ENCODE results near the gene NLRP6.

Gene NLRP6

DNA sequence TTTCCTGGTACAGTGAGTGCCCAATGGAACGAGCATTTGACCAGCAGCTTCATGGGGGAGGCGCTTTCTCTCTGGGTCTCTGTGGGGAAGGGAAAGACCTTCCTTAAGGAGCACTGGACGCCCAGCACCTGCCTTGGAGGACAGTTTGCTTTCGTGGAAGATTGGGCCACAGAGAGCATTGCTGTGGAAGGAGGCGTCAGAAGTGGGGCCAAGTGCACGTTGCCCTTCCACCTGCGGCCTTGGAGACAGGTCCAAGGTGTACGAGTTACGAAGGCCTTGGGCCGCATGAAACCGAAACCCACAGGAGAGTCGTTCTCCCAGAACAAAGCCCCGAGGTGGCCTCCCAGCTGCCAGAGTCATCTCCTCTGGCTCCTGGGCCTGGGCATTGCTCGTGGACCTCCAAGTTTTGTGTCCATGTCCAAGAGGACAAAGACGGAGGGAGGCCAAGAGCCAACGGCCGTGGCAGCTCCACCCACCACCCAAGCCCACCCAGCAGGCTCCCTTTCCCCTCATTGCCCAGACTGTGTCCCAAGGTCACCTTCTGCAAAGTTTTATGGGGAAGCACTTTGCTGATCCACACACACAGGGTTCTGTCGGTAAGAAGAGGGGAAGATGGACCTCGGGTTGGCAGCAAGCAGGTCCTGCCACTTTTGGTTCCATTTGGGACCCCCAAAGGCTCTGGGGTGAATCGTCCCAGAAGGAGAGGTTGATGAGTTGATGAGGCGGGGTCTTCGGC lies 5.8 kb upstream of the NLRP6 start:
- WGBS (ENCODE audit: insufficient coverage), result 98% methylated on average over 18 of the region's 22 CpGs
- no peaks in the 10 kb centered on the region for H3K27me3 ChIP-seq (replicated peaks in 2 of 5; ENCODE audit: control insufficient read depth in 4 of 5, insufficient read depth in 5 of 5, low read length in 4 of 5)
- no peak overlapping the region for H3K4me3 ChIP-seq (ENCODE audit: control insufficient read depth in 1 of 7, extremely low read depth in 1 of 7, insufficient read depth in 4 of 7, low read depth in 2 of 7, low read length in 6 of 7)
- POLR2A ChIA-PET, result no interaction called here
- H3K4me1 ChIP-seq (ENCODE audit: control extremely low read depth in 1 of 4, control insufficient read depth in 4 of 4, insufficient read depth in 4 of 4, low read length in 3 of 4), result peaks cover 9 to 40% (median 28%) of the 10 kb centered on the region in 4 experiments
- CTCF ChIA-PET, result interaction anchor here (1.2 to 1.8 kb wide), 4 partner anchors 8 to 21 kb away, joined by 3 to 5 read pairs (median 4); partner anchors contain the start of gene PGGHG
- no peak overlapping the region for H3K27ac ChIP-seq (ENCODE audit: insufficient read depth in 1 of 2, low read depth in 1 of 2, low read length in 2 of 2, poor library complexity in 1 of 2, severe bottlenecking in 2 of 2)
- DNase-seq, result no peak
- H3K36me3 ChIP-seq (ENCODE audit: control insufficient read depth in 4 of 4, insufficient read depth in 4 of 4, low read length in 3 of 4), result peaks cover 0 to 2% (median 0%) of the 10 kb centered on the region in 4 experiments
- H3K9me3 ChIP-seq (ENCODE audit: control extremely low read depth in 1 of 5, control insufficient read depth in 4 of 5, insufficient read depth in 2 of 5, low read depth in 1 of 5, low read length in 4 of 5), result peaks cover 0 to 5% (median 0%) of the 10 kb centered on the region in 5 experiments

- ChIA-PET CTCF (no interaction called here), POLR2A (no interaction called here)
- peaks cover 0 to 2% (median 0%) of the 10 kb centered on the region in 4 experiments for H3K36me3 ChIP-seq (ENCODE audit: control insufficient read depth in 4 of 4, insufficient read depth in 4 of 4, low read length in 3 of 4)
- H3K27ac ChIP-seq (ENCODE audit: insufficient read depth in 1 of 2, low read depth in 1 of 2, low read length in 2 of 2, poor library complexity in 1 of 2, severe bottlenecking in 2 of 2), result no peak overlapping the region
- 99% methylated on average over 6 of the region's 6 CpGs for WGBS (ENCODE audit: insufficient coverage)
- peaks cover 0 to under 1% (median 0%) of the 10 kb centered on the region in 5 experiments for H3K27me3 ChIP-seq (replicated peaks in 2 of 5; ENCODE audit: control insufficient read depth in 4 of 5, insufficient read depth in 5 of 5, low read length in 4 of 5)
- peaks cover 9 to 35% (median 25%) of the 10 kb centered on the region in 4 experiments for H3K4me1 ChIP-seq (ENCODE audit: control extremely low read depth in 1 of 4, control insufficient read depth in 4 of 4, insufficient read depth in 4 of 4, low read length in 3 of 4)
- no peak overlapping the region for H3K4me3 ChIP-seq (ENCODE audit: control insufficient read depth in 1 of 7, extremely low read depth in 1 of 7, insufficient read depth in 4 of 7, low read depth in 2 of 7, low read length in 6 of 7)
- DNase-seq, result no peak
- H3K9me3 ChIP-seq (ENCODE audit: control extremely low read depth in 1 of 5, control insufficient read depth in 4 of 5, insufficient read depth in 2 of 5, low read depth in 1 of 5, low read length in 4 of 5), result peaks cover 0 to 5% (median 0%) of the 10 kb centered on the region in 5 experiments
Observed at GRCh38 chr11:272931-273198, 5.3 kb upstream of the NLRP6 start.

GRCh38 chr11:276219-276618 lies 2.0 kb upstream of the NLRP6 start:
- DNase-seq, result no peak
- Histone ChIP-seq H3K27me3 (replicated peaks in 2 of 5; ENCODE audit: control insufficient read depth in 4 of 5, insufficient read depth in 5 of 5, low read length in 4 of 5) (peaks cover 0 to 34% (median 2%) of the 10 kb centered on the region in 5 experiments), H3K27ac (ENCODE audit: insufficient read depth in 1 of 2, low read depth in 1 of 2, low read length in 2 of 2, poor library complexity in 1 of 2, severe bottlenecking in 2 of 2) (no peak overlapping the region), H3K36me3 (ENCODE audit: control insufficient read depth in 4 of 4, insufficient read depth in 4 of 4, low read length in 3 of 4) (no peaks in the 10 kb centered on the region), H3K4me3 (ENCODE audit: control insufficient read depth in 1 of 7, extremely low read depth in 1 of 7, insufficient read depth in 4 of 7, low read depth in 2 of 7, low read length in 6 of 7) (no peak overlapping the region), H3K9me3 (ENCODE audit: control extremely low read depth in 1 of 5, control insufficient read depth in 4 of 5, insufficient read depth in 2 of 5, low read depth in 1 of 5, low read length in 4 of 5) (peaks cover 0 to 5% (median 0%) of the 10 kb centered on the region in 5 experiments), H3K4me1 (ENCODE audit: control extremely low read depth in 1 of 4, control insufficient read depth in 4 of 4, insufficient read depth in 4 of 4, low read length in 3 of 4) (peaks cover 5 to 33% (median 25%) of the 10 kb centered on the region in 4 experiments)
- CTCF ChIA-PET, result interaction anchor here (0.6 to 1.7 kb wide), 2 partner anchors 21 to 66 kb away, joined by 4 read pairs; no protein-coding TSS in a partner anchor
- POLR2A ChIA-PET, result no interaction called here

DNA sequence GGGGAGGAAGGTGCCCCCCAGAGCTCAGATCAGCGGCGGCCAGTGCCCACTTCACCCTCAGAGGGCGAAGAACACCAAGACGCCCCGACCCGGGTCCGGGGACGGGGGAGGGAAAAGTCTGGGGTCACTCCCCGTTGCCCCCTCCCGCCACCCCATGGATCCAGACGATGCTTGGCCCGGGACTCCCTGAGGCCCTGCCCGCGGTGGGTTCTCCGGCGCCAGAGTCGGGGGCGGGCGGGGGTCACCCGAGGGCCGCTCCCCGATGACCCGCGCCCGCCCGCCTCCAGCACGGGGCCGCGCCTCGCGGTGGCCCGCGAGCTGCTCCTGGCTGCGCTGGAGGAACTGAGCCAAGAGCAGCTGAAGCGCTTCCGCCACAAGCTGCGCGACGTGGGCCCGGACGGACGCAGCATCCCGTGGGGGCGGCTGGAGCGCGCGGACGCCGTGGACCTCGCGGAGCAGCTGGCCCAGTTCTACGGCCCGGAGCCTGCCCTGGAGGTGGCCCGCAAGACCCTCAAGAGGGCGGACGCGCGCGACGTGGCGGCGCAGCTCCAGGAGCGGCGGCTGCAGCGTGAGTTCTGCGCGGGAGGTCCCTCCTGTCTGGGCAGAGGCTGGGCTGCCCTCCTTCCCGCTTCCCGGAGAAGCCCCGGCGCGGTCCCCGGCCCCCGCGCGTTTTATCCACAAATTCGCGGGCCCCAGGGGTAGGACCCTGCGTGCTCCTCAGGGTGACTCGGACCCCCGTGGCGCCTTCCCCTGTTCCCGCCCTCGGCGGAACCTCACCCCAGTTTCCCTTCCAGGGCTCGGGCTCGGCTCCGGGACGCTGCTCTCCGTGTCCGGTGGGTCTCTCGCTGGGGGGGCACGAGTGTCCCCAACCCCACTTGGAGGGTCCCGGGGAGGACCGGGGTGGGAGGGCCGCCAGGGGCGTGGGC lies 1.1 kb downstream of the NLRP6 start:
- 10% methylated on average over 88 of the region's 97 CpGs for WGBS (ENCODE audit: insufficient coverage)
- POLR2A ChIA-PET, result no interaction called here
- Histone ChIP-seq H3K9me3 (ENCODE audit: control extremely low read depth in 1 of 5, control insufficient read depth in 4 of 5, insufficient read depth in 2 of 5, low read depth in 1 of 5, low read length in 4 of 5) (peaks cover 0 to 5% (median 0%) of the 10 kb centered on the region in 5 experiments), H3K27ac (ENCODE audit: insufficient read depth in 1 of 2, low read depth in 1 of 2, low read length in 2 of 2, poor library complexity in 1 of 2, severe bottlenecking in 2 of 2) (no peak overlapping the region), H3K27me3 (replicated peaks in 2 of 5; ENCODE audit: control insufficient read depth in 4 of 5, insufficient read depth in 5 of 5, low read length in 4 of 5) (peaks cover 0 to 61% (median 19%) of the 10 kb centered on the region in 5 experiments), H3K4me1 (ENCODE audit: control extremely low read depth in 1 of 4, control insufficient read depth in 4 of 4, insufficient read depth in 4 of 4, low read length in 3 of 4) (peaks cover 5 to 40% (median 30%) of the 10 kb centered on the region in 4 experiments), H3K4me3 (ENCODE audit: control insufficient read depth in 1 of 7, extremely low read depth in 1 of 7, insufficient read depth in 4 of 7, low read depth in 2 of 7, low read length in 6 of 7) (peak overlapping the region in 3 of 7 experiments; percentile 39 to 60 (median 51)), H3K36me3 (ENCODE audit: control insufficient read depth in 4 of 4, insufficient read depth in 4 of 4, low read length in 3 of 4) (no peaks in the 10 kb centered on the region)
- peak in 1 of 3 donors; percentile 50 for DNase-seq
- CTCF ChIA-PET, result interaction anchor here (1.6 to 2.5 kb wide), 3 partner anchors 8 to 28 kb away, joined by 4 to 10 read pairs (median 5); no protein-coding TSS in a partner anchor

DNA sequence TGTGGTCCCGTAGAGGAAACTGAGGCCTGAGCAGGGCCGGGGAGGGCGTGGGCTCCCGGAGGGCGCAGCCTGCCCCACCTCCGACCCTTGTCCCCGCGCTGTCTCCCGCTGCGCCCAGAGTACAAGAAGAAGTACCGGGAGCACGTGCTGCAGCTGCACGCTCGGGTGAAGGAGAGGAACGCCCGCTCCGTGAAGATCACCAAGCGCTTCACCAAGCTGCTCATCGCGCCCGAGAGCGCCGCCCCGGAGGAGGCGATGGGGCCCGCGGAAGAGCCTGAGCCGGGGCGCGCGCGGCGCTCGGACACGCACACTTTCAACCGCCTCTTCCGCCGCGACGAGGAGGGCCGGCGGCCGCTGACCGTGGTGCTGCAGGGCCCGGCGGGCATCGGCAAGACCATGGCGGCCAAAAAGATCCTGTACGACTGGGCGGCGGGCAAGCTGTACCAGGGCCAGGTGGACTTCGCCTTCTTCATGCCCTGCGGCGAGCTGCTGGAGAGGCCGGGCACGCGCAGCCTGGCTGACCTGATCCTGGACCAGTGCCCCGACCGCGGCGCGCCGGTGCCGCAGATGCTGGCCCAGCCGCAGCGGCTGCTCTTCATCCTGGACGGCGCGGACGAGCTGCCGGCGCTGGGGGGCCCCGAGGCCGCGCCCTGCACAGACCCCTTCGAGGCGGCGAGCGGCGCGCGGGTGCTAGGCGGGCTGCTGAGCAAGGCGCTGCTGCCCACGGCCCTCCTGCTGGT lies 1.9 kb downstream of the NLRP6 start:
- WGBS (ENCODE audit: insufficient coverage), result 5% methylated on average over 63 of the region's 85 CpGs
- Histone ChIP-seq H3K4me1 (ENCODE audit: control extremely low read depth in 1 of 4, control insufficient read depth in 4 of 4, insufficient read depth in 4 of 4, low read length in 3 of 4) (peaks cover under 1 to 40% (median 27%) of the 10 kb centered on the region in 4 experiments), H3K9me3 (ENCODE audit: control extremely low read depth in 1 of 5, control insufficient read depth in 4 of 5, insufficient read depth in 2 of 5, low read depth in 1 of 5, low read length in 4 of 5) (peaks cover 0 to 5% (median 0%) of the 10 kb centered on the region in 5 experiments), H3K36me3 (ENCODE audit: control insufficient read depth in 4 of 4, insufficient read depth in 4 of 4, low read length in 3 of 4) (no peaks in the 10 kb centered on the region), H3K27me3 (replicated peaks in 2 of 5; ENCODE audit: control insufficient read depth in 4 of 5, insufficient read depth in 5 of 5, low read length in 4 of 5) (peaks cover 0 to 61% (median 19%) of the 10 kb centered on the region in 5 experiments), H3K27ac (ENCODE audit: insufficient read depth in 1 of 2, low read depth in 1 of 2, low read length in 2 of 2, poor library complexity in 1 of 2, severe bottlenecking in 2 of 2) (no peak overlapping the region), H3K4me3 (ENCODE audit: control insufficient read depth in 1 of 7, extremely low read depth in 1 of 7, insufficient read depth in 4 of 7, low read depth in 2 of 7, low read length in 6 of 7) (peak overlapping the region in 5 of 7 experiments; percentile 25 to 60 (median 40))
- ChIA-PET CTCF (interaction anchor here (0.6 to 1.6 kb wide), 6 partner anchors 9 to 83 kb away, joined by 3 to 6 read pairs (median 4); no protein-coding TSS in a partner anchor), POLR2A (no interaction called here)
- DNase-seq, result peak in 2 of 3 donors; percentile 61 to 64

GRCh38 chr11:280706-281485 lies 2.7 kb downstream of the NLRP6 start:
- peak in 2 of 3 donors; percentile 44 to 66 for DNase-seq
- Histone ChIP-seq H3K36me3 (ENCODE audit: control insufficient read depth in 4 of 4, insufficient read depth in 4 of 4, low read length in 3 of 4) (no peaks in the 10 kb centered on the region), H3K9me3 (ENCODE audit: control extremely low read depth in 1 of 5, control insufficient read depth in 4 of 5, insufficient read depth in 2 of 5, low read depth in 1 of 5, low read length in 4 of 5) (peaks cover 0 to 5% (median 0%) of the 10 kb centered on the region in 5 experiments), H3K27me3 (replicated peaks in 2 of 5; ENCODE audit: control insufficient read depth in 4 of 5, insufficient read depth in 5 of 5, low read length in 4 of 5) (peaks cover 0 to 61% (median 21%) of the 10 kb centered on the region in 5 experiments), H3K4me3 (ENCODE audit: control insufficient read depth in 1 of 7, extremely low read depth in 1 of 7, insufficient read depth in 4 of 7, low read depth in 2 of 7, low read length in 6 of 7) (peak overlapping the region in 4 of 7 experiments; percentile 24 to 60 (median 44)), H3K27ac (ENCODE audit: insufficient read depth in 1 of 2, low read depth in 1 of 2, low read length in 2 of 2, poor library complexity in 1 of 2, severe bottlenecking in 2 of 2) (no peak overlapping the region), H3K4me1 (ENCODE audit: control extremely low read depth in 1 of 4, control insufficient read depth in 4 of 4, insufficient read depth in 4 of 4, low read length in 3 of 4) (peaks cover 0 to 40% (median 27%) of the 10 kb centered on the region in 4 experiments)
- WGBS (ENCODE audit: insufficient coverage), result 2% methylated on average over 78 of the region's 79 CpGs
- ChIA-PET CTCF (interaction anchor here (1.3 to 1.6 kb wide), 5 partner anchors 10 to 20 kb away, joined by 3 to 6 read pairs (median 5); no protein-coding TSS in a partner anchor), POLR2A (no interaction called here)
